ENCODE results near the gene PI4KA.

Gene PI4KA

GRCh38 chr22:20802922-20803553, 55.6 kb downstream of the PI4KA start:
- no peak overlapping the region for H3K4me3 ChIP-seq (ENCODE audit: low read length)
- DNase-seq (ENCODE audit: low read depth) = no peak
- no peak for TF ChIP-seq CTCF (conservative IDR thresholded peaks at IDR 0.05; ENCODE audit: low read length)

- DNase-seq (ENCODE audit: low read depth) = no peak
- TF ChIP-seq CTCF (conservative IDR thresholded peaks at IDR 0.05; ENCODE audit: low read length) = no peak
- no peak overlapping the region for H3K4me3 ChIP-seq (ENCODE audit: low read length)
Measured at GRCh38 chr22:20802452-20802851, 56.2 kb downstream of the PI4KA start.

GRCh38 chr22:20799449-20799848, 59.2 kb downstream of the PI4KA start:
- no peak for DNase-seq (ENCODE audit: low read depth)
- no peak for TF ChIP-seq CTCF (conservative IDR thresholded peaks at IDR 0.05; ENCODE audit: low read length)
- H3K4me3 ChIP-seq (ENCODE audit: low read length) = no peak overlapping the region

- H3K4me3 ChIP-seq (ENCODE audit: low read length) = no peak overlapping the region
- no peak for DNase-seq (ENCODE audit: low read depth)
- TF ChIP-seq CTCF (conservative IDR thresholded peaks at IDR 0.05; ENCODE audit: low read length) = no peak
Measured at GRCh38 chr22:20798974-20799373, 59.6 kb downstream of the PI4KA start.

- no peak for DNase-seq (ENCODE audit: low read depth)
- no peak for TF ChIP-seq CTCF (conservative IDR thresholded peaks at IDR 0.05; ENCODE audit: low read length)
- H3K4me3 ChIP-seq (ENCODE audit: low read length) = no peak overlapping the region
Measured at GRCh38 chr22:20798218-20798617, 60.4 kb downstream of the PI4KA start.

- no peak for TF ChIP-seq CTCF (conservative IDR thresholded peaks at IDR 0.05; ENCODE audit: low read length)
- DNase-seq (ENCODE audit: low read depth) = no peak
- H3K4me3 ChIP-seq (ENCODE audit: low read length) = no peak overlapping the region
Measured at GRCh38 chr22:20796731-20797130, 61.9 kb downstream of the PI4KA start.

GRCh38 chr22:20794650-20795413, 63.8 kb downstream of the PI4KA start:
- no peak for DNase-seq (ENCODE audit: low read depth)
- TF ChIP-seq CTCF (conservative IDR thresholded peaks at IDR 0.05; ENCODE audit: low read length) = no peak
- H3K4me3 ChIP-seq (ENCODE audit: low read length) = no peak overlapping the region

Data from AG10803 (cell line).